Measurements from ENCODE around the gene ZNF638.

ZNF638 gene

GRCh38 chr2:71455011-71455740 lies 123.6 kb downstream of the ZNF638 start:
- Histone ChIP-seq H3K4me2 (ENCODE audit: low read length) (no peak overlapping the region), H3K9ac (ENCODE audit: low read length) (no peak overlapping the region), H4K20me1 (ENCODE audit: insufficient read depth, low read length) (no peaks in the 10 kb centered on the region), H2AFZ (ENCODE audit: low read length) (no peak overlapping the region), H3K9me2 (ENCODE audit: low read depth, low read length) (no peaks in the 10 kb centered on the region), H3K4me3 (ENCODE audit: low read depth, low read length, poor library complexity, severe bottlenecking) (no peak overlapping the region), H3K27ac (ENCODE audit: low read depth, low read length, poor library complexity, severe bottlenecking) (no peak overlapping the region), H3K4me1 (ENCODE audit: insufficient read depth, low read length, severe bottlenecking) (no peaks in the 10 kb centered on the region), H3K27me3 (ENCODE audit: insufficient read depth, low read length) (no peaks in the 10 kb centered on the region), H3K36me3 (ENCODE audit: insufficient read depth, low read length) (no peaks in the 10 kb centered on the region), H3K79me2 (ENCODE audit: insufficient read depth, low read length) (no peaks in the 10 kb centered on the region), H3K9me3 (ENCODE audit: low read length) (no peaks in the 10 kb centered on the region), H3F3A (ENCODE audit: insufficient read depth, low read length) (no peaks in the 10 kb centered on the region)
- TF ChIP-seq EZH2 (IDR thresholded peaks at IDR 0.05; ENCODE audit: borderline replicate concordance, low read length) (no peak), CTCF (IDR thresholded peaks at IDR 0.05; ENCODE audit: low read length) (no peak)

- Histone ChIP-seq H3K36me3 (ENCODE audit: insufficient read depth, low read length) (no peaks in the 10 kb centered on the region), H3K27me3 (ENCODE audit: insufficient read depth, low read length) (no peaks in the 10 kb centered on the region), H3K4me2 (ENCODE audit: low read length) (no peak overlapping the region), H3K9me3 (ENCODE audit: low read length) (no peaks in the 10 kb centered on the region), H3K9me2 (ENCODE audit: low read depth, low read length) (no peaks in the 10 kb centered on the region), H3K79me2 (ENCODE audit: insufficient read depth, low read length) (no peaks in the 10 kb centered on the region), H3K4me1 (ENCODE audit: insufficient read depth, low read length, severe bottlenecking) (no peaks in the 10 kb centered on the region), H3K9ac (ENCODE audit: low read length) (no peak overlapping the region), H3K27ac (ENCODE audit: low read depth, low read length, poor library complexity, severe bottlenecking) (no peak overlapping the region), H3F3A (ENCODE audit: insufficient read depth, low read length) (no peaks in the 10 kb centered on the region), H3K4me3 (ENCODE audit: low read depth, low read length, poor library complexity, severe bottlenecking) (no peak overlapping the region), H2AFZ (ENCODE audit: low read length) (no peak overlapping the region), H4K20me1 (ENCODE audit: insufficient read depth, low read length) (no peaks in the 10 kb centered on the region)
- TF ChIP-seq CTCF (IDR thresholded peaks at IDR 0.05; ENCODE audit: low read length) (no peak), EZH2 (IDR thresholded peaks at IDR 0.05; ENCODE audit: borderline replicate concordance, low read length) (no peak)
Observed at GRCh38 chr2:71455741-71456569, 124.4 kb downstream of the ZNF638 start.

- H4K20me1 ChIP-seq (ENCODE audit: insufficient read depth, low read length) = no peaks in the 10 kb centered on the region
- no peak overlapping the region for H3K4me2 ChIP-seq (ENCODE audit: low read length)
- H3K9me3 ChIP-seq (ENCODE audit: low read length) = no peaks in the 10 kb centered on the region
- no peak overlapping the region for H2AFZ ChIP-seq (ENCODE audit: low read length)
- TF ChIP-seq EZH2 (IDR thresholded peaks at IDR 0.05; ENCODE audit: borderline replicate concordance, low read length) = no peak
- no peak for TF ChIP-seq CTCF (IDR thresholded peaks at IDR 0.05; ENCODE audit: low read length)
- H3F3A ChIP-seq (ENCODE audit: insufficient read depth, low read length) = no peaks in the 10 kb centered on the region
- no peaks in the 10 kb centered on the region for H3K79me2 ChIP-seq (ENCODE audit: insufficient read depth, low read length)
- no peak overlapping the region for H3K4me3 ChIP-seq (ENCODE audit: low read depth, low read length, poor library complexity, severe bottlenecking)
- H3K27me3 ChIP-seq (ENCODE audit: insufficient read depth, low read length) = no peaks in the 10 kb centered on the region
- no peaks in the 10 kb centered on the region for H3K9me2 ChIP-seq (ENCODE audit: low read depth, low read length)
- H3K9ac ChIP-seq (ENCODE audit: low read length) = no peak overlapping the region
- no peak overlapping the region for H3K27ac ChIP-seq (ENCODE audit: low read depth, low read length, poor library complexity, severe bottlenecking)
- no peaks in the 10 kb centered on the region for H3K4me1 ChIP-seq (ENCODE audit: insufficient read depth, low read length, severe bottlenecking)
- no peaks in the 10 kb centered on the region for H3K36me3 ChIP-seq (ENCODE audit: insufficient read depth, low read length)
Observed at GRCh38 chr2:71456617-71457016, 125.0 kb downstream of the ZNF638 start.

Measured in OCI-LY1 (cell line).